H1 (cell line): Measurements from ENCODE around the gene SMPD2. TPM values are rescaled to one million over a fixed set of nuclear protein-coding genes. Genes with fewer than 3 reads are reported as not detected.

Experiments used
- CTCF ChIA-PET: fragments of 300-600 bp; sonication (Branson Sonifier 250); formaldehyde crosslinking; loops from one replicate; lab custom pipeline; 2021; ENCODE audit not compliant: partially characterized antibody; lab: Charles Lee
- POLR2A ChIA-PET: fragments of 300-600 bp; sonication (Branson Sonifier 250); formaldehyde crosslinking; loops from one replicate; lab custom pipeline; 2021; ENCODE audit warnings: inconsistent platforms; ENCODE audit not compliant: partially characterized antibody; lab: Charles Lee
- DNase-seq, 2 experiments: peaks; one replicate each; pipeline versions ENCODE4 v3.0.0 to v3.0.0-alpha.2; 2010 to 2022; ENCODE audit warnings: low spot score in 2 of 2, low read depth in 1 of 2, mixed read lengths in 1 of 2
- FAIRE-seq: peaks from 2 replicates; lab custom pipeline; 2011; peaks lifted over from hg19 to GRCh38; lab: Jason Lieb, UNC
- H2AFZ ChIP-seq: 2 replicates; pipeline ENCODE4 v1.8.1; 2012; ENCODE audit warnings: low read length, inconsistent platforms
- H2AK5ac ChIP-seq: 2 replicates; pipeline ENCODE4 v1.6.1; 2013; ENCODE audit warnings: low read depth, low read length
- H2BK120ac ChIP-seq: replicated peaks from 2 replicates; pipeline ENCODE3; 2013; ENCODE audit warnings: low read depth, low read length, inconsistent platforms
- H2BK12ac ChIP-seq: 2 replicates; pipeline ENCODE4 v1.6.1; 2013; ENCODE audit warnings: low read depth, low read length
- H2BK15ac ChIP-seq: 2 replicates; pipeline ENCODE4 v1.6.1; 2013; ENCODE audit warnings: low read length
- H2BK20ac ChIP-seq: 2 replicates; pipeline ENCODE4 v1.6.1; 2013; ENCODE audit warnings: low read length
- H2BK5ac ChIP-seq: 2 replicates; pipeline ENCODE4 v1.6.1; 2013; ENCODE audit warnings: low read depth, low read length
- H3K14ac ChIP-seq: 2 replicates; pipeline ENCODE4 v1.6.1; 2013; ENCODE audit warnings: inconsistent platforms; ENCODE audit not compliant: insufficient read length
- H3K18ac ChIP-seq: 2 replicates; pipeline ENCODE4 v1.6.1; 2013; ENCODE audit warnings: low read length; ENCODE audit errors: extremely low read depth
- H3K23ac ChIP-seq: 2 replicates; pipeline ENCODE4 v1.6.1; 2013; ENCODE audit warnings: inconsistent platforms; ENCODE audit not compliant: insufficient read length
- H3K23me2 ChIP-seq: 2 replicates; pipeline ENCODE4 v1.6.1; 2013; ENCODE audit warnings: low read depth, low read length
- H3K27ac ChIP-seq: 2 replicates; pipeline ENCODE4 v1.6.1; 2011; ENCODE audit warnings: low read depth, low read length, inconsistent platforms
- H3K27me3 ChIP-seq, 4 experiments: replicated peaks in 1 of 4; 1 replicate in 1 of 4; 2 replicates in 3 of 4; pipeline versions ENCODE4 v1.6.1 to v1.8.1; 2011 to 2013; ENCODE audit warnings: low read length in 3 of 4, mild to moderate bottlenecking in 3 of 4, inconsistent platforms in 2 of 4, mixed read lengths in 2 of 4, moderate library complexity in 1 of 4; ENCODE audit not compliant: control insufficient read depth in 3 of 4, insufficient read depth in 3 of 4; ENCODE audit errors: extremely low read depth in 1 of 4
- H3K36me3 ChIP-seq, 4 experiments: 2 replicates each; pipeline versions ENCODE4 v1.6.1 to v1.8.1; 2011 to 2013; ENCODE audit warnings: mild to moderate bottlenecking in 4 of 4, low read length in 3 of 4, moderate library complexity in 2 of 4, control low read depth in 1 of 4, inconsistent platforms in 1 of 4; ENCODE audit not compliant: insufficient read depth in 4 of 4, control insufficient read depth in 2 of 4
- H3K4ac ChIP-seq: replicated peaks from 2 replicates; pipeline ENCODE3; 2013; ENCODE audit warnings: low read length, low read depth, mixed read lengths, inconsistent platforms; ENCODE audit not compliant: insufficient read length
- H3K4me1 ChIP-seq, 4 experiments: replicated peaks in 1 of 4; 1 replicate in 1 of 4; 2 replicates in 3 of 4; pipeline versions ENCODE4 v1.6.1 to v1.8.1; 2011 to 2013; ENCODE audit warnings: low read length in 3 of 4, inconsistent platforms in 2 of 4, mixed read lengths in 1 of 4; ENCODE audit not compliant: insufficient read depth in 4 of 4, control insufficient read depth in 3 of 4
- H3K4me2 ChIP-seq, 2 experiments: 2 replicates each; pipeline versions ENCODE4 v1.6.1 to v1.8.1; 2011 to 2013; ENCODE audit warnings: low read depth in 2 of 2, low read length in 2 of 2, control low read depth in 1 of 2, inconsistent platforms in 1 of 2, mild to moderate bottlenecking in 1 of 2; ENCODE audit not compliant: insufficient read depth in 1 of 2
- H3K4me3 ChIP-seq, 4 experiments: fragments of 200-600, 300-600 bp in 1 of 4; sonication (generic), shearing (Covaris generic), sonication (Bioruptor Twin) in 1 of 4; 2 replicates each; pipeline versions ENCODE4 v1.5.1 to v1.8.1; 2011 to 2016; ENCODE audit warnings: low read length in 4 of 4, low read depth in 3 of 4, control low read depth in 2 of 4, inconsistent platforms in 2 of 4, mild to moderate bottlenecking in 2 of 4, mixed read lengths in 1 of 4, moderate library complexity in 1 of 4; ENCODE audit not compliant: insufficient read depth in 2 of 4; ENCODE audit errors: extremely low read depth in 1 of 4
- H3K56ac ChIP-seq: replicated peaks from 2 replicates; pipeline ENCODE3; 2013; ENCODE audit warnings: low read depth, mild to moderate bottlenecking, mixed read lengths, low read length, inconsistent platforms; ENCODE audit not compliant: insufficient read length
- H3K79me1 ChIP-seq: 2 replicates; pipeline ENCODE4 v1.6.1; 2013; ENCODE audit warnings: low read depth, low read length, control low read depth
- H3K79me2 ChIP-seq, 2 experiments: 2 replicates each; pipeline versions ENCODE4 v1.6.1 to v1.8.1; 2012 to 2013; ENCODE audit warnings: low read length in 2 of 2, mild to moderate bottlenecking in 2 of 2, inconsistent platforms in 1 of 2; ENCODE audit not compliant: insufficient read depth in 2 of 2, control insufficient read depth in 1 of 2
- H3K9ac ChIP-seq, 4 experiments: replicated peaks in 1 of 4; 1 replicate in 1 of 4; 2 replicates in 3 of 4; pipeline versions ENCODE4 v1.6.1 to v1.8.1; 2011 to 2013; ENCODE audit warnings: low read depth in 3 of 4, low read length in 3 of 4, control low read depth in 2 of 4, mild to moderate bottlenecking in 2 of 4, moderate library complexity in 2 of 4, inconsistent platforms in 1 of 4; ENCODE audit errors: extremely low read depth in 1 of 4
- H3K9me3 ChIP-seq, 2 experiments: 2 replicates each; pipeline versions ENCODE4 v1.6.1 to v1.8.1; 2012 to 2013; ENCODE audit warnings: mild to moderate bottlenecking in 2 of 2, moderate library complexity in 2 of 2, control low read depth in 1 of 2, inconsistent platforms in 1 of 2, low read depth in 1 of 2, low read length in 1 of 2, mixed read lengths in 1 of 2; ENCODE audit not compliant: insufficient read depth in 2 of 2
- H4K20me1 ChIP-seq, 2 experiments: replicated peaks in 1 of 2; 2 replicates each; pipeline versions ENCODE3 to v1.8.1; 2011 to 2013; ENCODE audit warnings: inconsistent platforms in 2 of 2, low read length in 2 of 2, mild to moderate bottlenecking in 1 of 2; ENCODE audit not compliant: insufficient read depth in 2 of 2, control insufficient read depth in 1 of 2
- H4K5ac ChIP-seq: 2 replicates; pipeline ENCODE4 v1.6.1; 2013; ENCODE audit warnings: low read length, low read depth, mixed read lengths, inconsistent platforms; ENCODE audit not compliant: insufficient read length
- H4K8ac ChIP-seq: 2 replicates; pipeline ENCODE4 v1.8.0; 2013; ENCODE audit warnings: mild to moderate bottlenecking, moderate library complexity, low read length, inconsistent platforms; ENCODE audit not compliant: insufficient read depth; ENCODE audit errors: extremely low read depth
- H4K91ac ChIP-seq: replicated peaks from 2 replicates; pipeline ENCODE3; 2013; ENCODE audit warnings: low read length, mixed read lengths, inconsistent platforms; ENCODE audit not compliant: insufficient read length
- BCL11A ChIP-seq, 2 experiments: IDR thresholded peaks; one replicate each; pipeline ENCODE4 v1.6.1; 2011; ENCODE audit warnings: low read depth in 2 of 2, low read length in 2 of 2, mild to moderate bottlenecking in 2 of 2
- BRCA1 ChIP-seq: IDR thresholded peaks from 2 replicates; pipeline ENCODE4 v1.6.1; 2012; ENCODE audit warnings: low read depth, low read length, improper control_type of control experiment
- CREB1 ChIP-seq: IDR thresholded peaks from 2 replicates; pipeline ENCODE4 v1.6.1; 2012; ENCODE audit warnings: inconsistent platforms
- EP300 ChIP-seq, 2 experiments: IDR thresholded peaks; 1 replicate in 1 of 2; 2 replicates in 1 of 2; pipeline ENCODE4 v1.6.1; 2011 to 2012; ENCODE audit warnings: low read depth in 2 of 2, low read length in 2 of 2, mild to moderate bottlenecking in 2 of 2, borderline replicate concordance in 1 of 2, inconsistent platforms in 1 of 2, moderate library complexity in 1 of 2
- GTF2F1 ChIP-seq: IDR thresholded peaks from 2 replicates; pipeline ENCODE4 v1.6.1; 2012; ENCODE audit warnings: low read depth, low read length, improper control_type of control experiment, borderline replicate concordance
- KDM1A ChIP-seq: fragments of 200-600, 300-600 bp; sonication (generic); IDR thresholded peaks from 2 replicates; pipeline ENCODE4 v1.7.1; 2016; ENCODE audit warnings: mild to moderate bottlenecking, low read length, borderline replicate concordance
- KDM4A ChIP-seq: IDR thresholded peaks from one replicate; pipeline ENCODE4 v1.7.1; 2012; ENCODE audit warnings: low read depth, mild to moderate bottlenecking, moderate library complexity, low read length, inconsistent platforms; ENCODE audit not compliant: severe bottlenecking
- MAFK ChIP-seq: IDR thresholded peaks from 2 replicates; pipeline ENCODE4 v1.6.1; 2012; ENCODE audit warnings: low read depth, mild to moderate bottlenecking, improper control_type of control experiment, low read length
- POLR2A ChIP-seq, 2 experiments: IDR thresholded peaks; 1 replicate in 1 of 2; 2 replicates in 1 of 2; pipeline ENCODE4 v1.6.1; 2011; ENCODE audit warnings: low read depth in 2 of 2, low read length in 2 of 2, mild to moderate bottlenecking in 2 of 2; ENCODE audit errors: control extremely low read depth in 1 of 2
- TEAD4 ChIP-seq: IDR thresholded peaks from 2 replicates; pipeline ENCODE4 v1.6.1; 2012; ENCODE audit warnings: low read depth, low read length, inconsistent platforms, mixed read lengths
- ZNF274 ChIP-seq: IDR thresholded peaks from 2 replicates; pipeline ENCODE4 v1.7.0; 2012; ENCODE audit warnings: low read length, borderline replicate concordance; ENCODE audit errors: extremely low read depth
- WGBS, 2 experiments: shearing (Covaris generic) in 1 of 2; methylation state at CpG; one replicate each; pipeline versions ENCODE4 v1.1.6 to v1.1.7; 2013 to 2015; ENCODE audit warnings: low lambda C conversion rate in 2 of 2, mixed read lengths in 2 of 2, inconsistent platforms in 1 of 2, low coverage in 1 of 2, missing lambda C conversion rate in 1 of 2; ENCODE audit not compliant: insufficient replicate concordance in 2 of 2, insufficient coverage in 1 of 2, insufficient read length in 1 of 2; ENCODE audit errors: extremely low coverage in 1 of 2, missing lambda C conversion rate in 1 of 2; 5-methylcytosine and 5-hydroxymethylcytosine counted together
- polyA plus RNA-seq, 7 experiments: library from polyadenylated mRNA; depleted of rRNA in 3 of 7; stranded (reverse) in 5 of 7; unstranded in 2 of 7; fragments of >200 nt in 5 of 7; fragments of 200-250 nt in 2 of 7; gene quantifications; 1 replicate in 5 of 7; 2 replicates in 1 of 7; 4 replicates in 1 of 7; pipeline versions ENCODE4 v1.2.1 to v1.2.3, GENCODE V29; 2011 to 2013; ENCODE audit warnings: missing spikeins in 2 of 7, mixed read lengths in 2 of 7
- total RNA-seq: library from RNA; stranded (reverse); fragmentation: NEBNext Ultra II Directional; extraction: Animal tissue kit (Norgen Biotek cat#: 25700); gene quantifications from 2 replicates; pipeline ENCODE4 v1.2.1, GENCODE V29; 2021
- TF ChIP-seq, protein P1 (sequence below), 3 experiments: IDR thresholded peaks; 1 replicate in 2 of 3; 2 replicates in 1 of 3; pipeline versions ENCODE4 v1.5.1 to v1.6.1; 2011; ENCODE audit warnings: low read length in 3 of 3, mild to moderate bottlenecking in 3 of 3, inconsistent platforms in 2 of 3, low read depth in 1 of 3, moderate library complexity in 1 of 3; ENCODE audit not compliant: insufficient read depth in 1 of 3; ENCODE audit errors: control extremely low read depth in 1 of 3

Gene SMPD2
- total and polyA plus RNA-seq, 2 of the 8 experiments (the other 6 are each of a cell fraction or from before 2014, with no cell fraction given), result 11.5 to 17.2 TPM

DNA sequence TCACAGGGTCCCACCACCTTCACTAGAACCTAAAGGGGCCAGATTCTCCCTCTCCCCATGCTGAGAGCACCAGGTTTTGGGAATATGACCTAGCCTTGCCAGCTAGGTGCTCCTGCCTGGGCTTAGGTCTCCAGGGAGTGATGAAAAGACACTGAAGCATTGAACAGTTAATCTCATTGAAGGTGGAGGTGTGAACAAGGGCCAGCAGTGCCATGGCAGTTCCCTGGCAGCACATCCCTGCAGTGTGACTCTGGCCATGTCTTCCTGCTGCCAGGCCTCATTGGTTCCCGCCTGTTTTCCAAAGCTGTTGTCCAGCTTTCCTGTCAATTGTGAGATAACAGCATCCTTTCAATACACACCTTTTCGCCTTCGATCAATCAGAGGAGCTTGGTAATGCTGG, 11.0 kb upstream of the SMPD2 start:
- POLR2A ChIA-PET, result interaction anchor here (1.4 kb wide), 1 partner anchor 12 kb away, joined by 3 read pairs; the partner anchor contains the start of genes PPIL6 and SMPD2
- no peaks in the 10 kb centered on the region for H3K79me2 ChIP-seq

More for the DNA sequence above, 11.0 kb upstream of the SMPD2 start:
- Histone ChIP-seq H2AK5ac (no peak overlapping the region), H3K4me1 (no peaks in the 10 kb centered on the region), H3K4me3 (no peak overlapping the region), H4K20me1 (no peaks in the 10 kb centered on the region), H2BK15ac (no peak overlapping the region), H3K9ac (no peak overlapping the region), H3K56ac (no peak overlapping the region), H3K4ac (no peak overlapping the region), H3K14ac (no peak overlapping the region), H3K27ac (no peak overlapping the region), H2AFZ (no peak overlapping the region), H3K23me2 (no peaks in the 10 kb centered on the region), H3K4me2 (no peak overlapping the region), H4K8ac (no peak overlapping the region), H2BK5ac (no peak overlapping the region), H2BK120ac (no peak overlapping the region), H3K36me3 (no peaks in the 10 kb centered on the region), H4K5ac (no peak overlapping the region), H4K91ac (no peak overlapping the region), H3K9me3 (no peaks in the 10 kb centered on the region), H2BK20ac (no peak overlapping the region), H3K79me1 (no peaks in the 10 kb centered on the region), H3K27me3 (no peaks in the 10 kb centered on the region)
- FAIRE-seq, result no peak
- CTCF ChIA-PET, result interaction anchor here (0.5 kb wide), 1 partner anchor 247 kb away, joined by 4 read pairs; no protein-coding TSS in a partner anchor
- no peak for TF ChIP-seq BCL11A (IDR thresholded peaks at IDR 0.05; ENCODE audit: low read depth in 2 of 2, low read length in 2 of 2)
- TF ChIP-seq TEAD4, result no peak
- no peak for TF ChIP-seq POLR2A (IDR thresholded peaks at IDR 0.05; ENCODE audit: control extremely low read depth in 1 of 2, low read depth in 2 of 2, low read length in 2 of 2)
- no peak for TF ChIP-seq KDM4A
- TF ChIP-seq GTF2F1, result no peak
- TF ChIP-seq ZNF274, result no peak
- no peak for TF ChIP-seq CREB1
- no peak for TF ChIP-seq KDM1A
- TF ChIP-seq EP300 (IDR thresholded peaks at IDR 0.05; ENCODE audit: borderline replicate concordance in 1 of 2, low read depth in 2 of 2, low read length in 2 of 2), result no peak
- TF ChIP-seq, protein P1, sequence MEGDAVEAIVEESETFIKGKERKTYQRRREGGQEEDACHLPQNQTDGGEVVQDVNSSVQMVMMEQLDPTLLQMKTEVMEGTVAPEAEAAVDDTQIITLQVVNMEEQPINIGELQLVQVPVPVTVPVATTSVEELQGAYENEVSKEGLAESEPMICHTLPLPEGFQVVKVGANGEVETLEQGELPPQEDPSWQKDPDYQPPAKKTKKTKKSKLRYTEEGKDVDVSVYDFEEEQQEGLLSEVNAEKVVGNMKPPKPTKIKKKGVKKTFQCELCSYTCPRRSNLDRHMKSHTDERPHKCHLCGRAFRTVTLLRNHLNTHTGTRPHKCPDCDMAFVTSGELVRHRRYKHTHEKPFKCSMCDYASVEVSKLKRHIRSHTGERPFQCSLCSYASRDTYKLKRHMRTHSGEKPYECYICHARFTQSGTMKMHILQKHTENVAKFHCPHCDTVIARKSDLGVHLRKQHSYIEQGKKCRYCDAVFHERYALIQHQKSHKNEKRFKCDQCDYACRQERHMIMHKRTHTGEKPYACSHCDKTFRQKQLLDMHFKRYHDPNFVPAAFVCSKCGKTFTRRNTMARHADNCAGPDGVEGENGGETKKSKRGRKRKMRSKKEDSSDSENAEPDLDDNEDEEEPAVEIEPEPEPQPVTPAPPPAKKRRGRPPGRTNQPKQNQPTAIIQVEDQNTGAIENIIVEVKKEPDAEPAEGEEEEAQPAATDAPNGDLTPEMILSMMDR (IDR thresholded peaks at IDR 0.05; ENCODE audit: control extremely low read depth in 1 of 3, insufficient read depth in 1 of 3, low read depth in 1 of 3, low read length in 3 of 3), result no peak
- no peak for TF ChIP-seq BRCA1
- no peak for TF ChIP-seq MAFK
- TF ChIP-seq, all 59 proteins: peak for 0
- Histone ChIP-seq H2BK12ac (no peak overlapping the region), H3K23ac (no peak overlapping the region), H3K18ac (no peak overlapping the region)
- no peak for DNase-seq
- WGBS, 2 experiments, result 91% methylated on average over 3 of the region's 3 CpGs; no CpG with 5 or more reads in 1 of the 2 experiments
